GM15510 (cell line): ENCODE measurements around the gene COL3A1.

Experiments used
- POLR2A ChIP-seq: IDR thresholded peaks from 3 replicates; pipeline ENCODE4 v1.6.1; 2011; ENCODE audit warnings: borderline replicate concordance; ENCODE audit not compliant: insufficient read length; ENCODE audit errors: extremely low read depth

Gene COL3A1

GRCh38 chr2:188974164-188974563 lies at the start of gene COL3A1:
COL3A1 (plus strand) TSS chr2:188974373; CDS start chr2:188974490, 117 bp downstream.
- TF ChIP-seq POLR2A, result no peak

- no peak for TF ChIP-seq POLR2A
Observed at GRCh38 chr2:188928643-188929042, 45.5 kb upstream of the COL3A1 start.

- no peak for TF ChIP-seq POLR2A
Observed at GRCh38 chr2:188931361-188931760, 42.8 kb upstream of the COL3A1 start.

- TF ChIP-seq POLR2A, result no peak
Observed at GRCh38 chr2:188937228-188938220, 36.6 kb upstream of the COL3A1 start.

GRCh38 chr2:188940171-188940570 lies 34.0 kb upstream of the COL3A1 start:
- no peak for TF ChIP-seq POLR2A

- no peak for TF ChIP-seq POLR2A
Observed at GRCh38 chr2:188944442-188944841, 29.7 kb upstream of the COL3A1 start.

GRCh38 chr2:188949046-188949818 lies 24.9 kb upstream of the COL3A1 start:
- no peak for TF ChIP-seq POLR2A

GRCh38 chr2:188952901-188953300 lies 21.3 kb upstream of the COL3A1 start:
- no peak for TF ChIP-seq POLR2A

GRCh38 chr2:188956290-188956689 lies 17.9 kb upstream of the COL3A1 start:
- no peak for TF ChIP-seq POLR2A

- no peak for TF ChIP-seq POLR2A
Observed at GRCh38 chr2:188956961-188957360, 17.2 kb upstream of the COL3A1 start.

GRCh38 chr2:188957646-188958045 lies 16.5 kb upstream of the COL3A1 start:
- TF ChIP-seq POLR2A, result no peak

GRCh38 chr2:188963741-188964140 lies 10.4 kb upstream of the COL3A1 start:
- TF ChIP-seq POLR2A, result no peak

- TF ChIP-seq POLR2A, result no peak
Observed at GRCh38 chr2:188964976-188965546, 9.1 kb upstream of the COL3A1 start.

- no peak for TF ChIP-seq POLR2A
Observed at GRCh38 chr2:188965563-188965962, 8.6 kb upstream of the COL3A1 start.

- TF ChIP-seq POLR2A, result no peak
Observed at GRCh38 chr2:188966079-188966571, 8.0 kb upstream of the COL3A1 start.
